ENCODE measurements around the gene ITFG1. TPM values are rescaled to one million over a fixed set of nuclear protein-coding genes. Genes with fewer than 3 reads are reported as not detected.
A peak's percentile ranks its signal among the peaks of the same experiment; 100 is the strongest.

Gene ITFG1
- total and polyA plus RNA-seq, 9 of the 15 experiments (the other 6 are each of a cell fraction or from before 2014, with no cell fraction given) = 17.1 to 83.5 (median 35.8) TPM

- TF ChIP-seq, protein P1, sequence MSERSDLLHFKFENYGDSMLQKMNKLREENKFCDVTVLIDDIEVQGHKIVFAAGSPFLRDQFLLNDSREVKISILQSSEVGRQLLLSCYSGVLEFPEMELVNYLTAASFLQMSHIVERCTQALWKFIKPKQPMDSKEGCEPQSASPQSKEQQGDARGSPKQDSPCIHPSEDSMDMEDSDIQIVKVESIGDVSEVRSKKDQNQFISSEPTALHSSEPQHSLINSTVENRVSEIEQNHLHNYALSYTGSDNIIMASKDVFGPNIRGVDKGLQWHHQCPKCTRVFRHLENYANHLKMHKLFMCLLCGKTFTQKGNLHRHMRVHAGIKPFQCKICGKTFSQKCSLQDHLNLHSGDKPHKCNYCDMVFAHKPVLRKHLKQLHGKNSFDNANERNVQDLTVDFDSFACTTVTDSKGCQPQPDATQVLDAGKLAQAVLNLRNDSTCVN (CRISPR knock-in tag; IDR thresholded peaks at IDR 0.05) = no peak
- TF ChIP-seq ZNF23 (CRISPR knock-in tag; IDR thresholded peaks at IDR 0.05) = no peak
- no peak for TF ChIP-seq RBM25 (IDR thresholded peaks at IDR 0.05; ENCODE audit: low read depth, low read length, severe bottlenecking)
- TF ChIP-seq NR0B1 (IDR thresholded peaks at IDR 0.05; ENCODE audit: partially characterized antibody) = no peak
- no peak for TF ChIP-seq WHSC1 (IDR thresholded peaks at IDR 0.05; ENCODE audit: low read length)
- no peak for TF ChIP-seq ILK (tag; IDR thresholded peaks at IDR 0.05; ENCODE audit: borderline replicate concordance, low read depth)
- peak; percentile 91; the same call in 1 of the 2 replicates for TF ChIP-seq PHF8 (IDR thresholded peaks at IDR 0.05; ENCODE audit: borderline replicate concordance, low read length)
- peak; percentile 66 for TF ChIP-seq POLR2B (IDR thresholded peaks at IDR 0.05; ENCODE audit: low read depth, partially characterized antibody)
- TF ChIP-seq, protein P2, sequence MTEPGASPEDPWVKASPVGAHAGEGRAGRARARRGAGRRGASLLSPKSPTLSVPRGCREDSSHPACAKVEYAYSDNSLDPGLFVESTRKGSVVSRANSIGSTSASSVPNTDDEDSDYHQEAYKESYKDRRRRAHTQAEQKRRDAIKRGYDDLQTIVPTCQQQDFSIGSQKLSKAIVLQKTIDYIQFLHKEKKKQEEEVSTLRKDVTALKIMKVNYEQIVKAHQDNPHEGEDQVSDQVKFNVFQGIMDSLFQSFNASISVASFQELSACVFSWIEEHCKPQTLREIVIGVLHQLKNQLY (CRISPR knock-in tag; conservative IDR thresholded peaks at IDR 0.05) = no peak
- TF ChIP-seq NR1H2 (CRISPR knock-in tag; IDR thresholded peaks at IDR 0.05) = peak; percentile 31; the same call in 1 of the 2 replicates
- TF ChIP-seq PHB (CRISPR knock-in tag; IDR thresholded peaks at IDR 0.05) = peak; percentile 48; the same call in 1 of the 2 replicates
- TF ChIP-seq ARNT (IDR thresholded peaks at IDR 0.05) = no peak
- TF ChIP-seq ZFX (CRISPR knock-in tag; IDR thresholded peaks at IDR 0.05) = peak; percentile 73
- peak; percentile 36; the same call in 1 of the 2 replicates for TF ChIP-seq PML (IDR thresholded peaks at IDR 0.05; ENCODE audit: low read length)
- no peak for TF ChIP-seq RCOR1 (IDR thresholded peaks at IDR 0.05; ENCODE audit: borderline replicate concordance in 1 of 2, low read depth in 2 of 2, low read length in 2 of 2)
- TF ChIP-seq, protein P3, sequence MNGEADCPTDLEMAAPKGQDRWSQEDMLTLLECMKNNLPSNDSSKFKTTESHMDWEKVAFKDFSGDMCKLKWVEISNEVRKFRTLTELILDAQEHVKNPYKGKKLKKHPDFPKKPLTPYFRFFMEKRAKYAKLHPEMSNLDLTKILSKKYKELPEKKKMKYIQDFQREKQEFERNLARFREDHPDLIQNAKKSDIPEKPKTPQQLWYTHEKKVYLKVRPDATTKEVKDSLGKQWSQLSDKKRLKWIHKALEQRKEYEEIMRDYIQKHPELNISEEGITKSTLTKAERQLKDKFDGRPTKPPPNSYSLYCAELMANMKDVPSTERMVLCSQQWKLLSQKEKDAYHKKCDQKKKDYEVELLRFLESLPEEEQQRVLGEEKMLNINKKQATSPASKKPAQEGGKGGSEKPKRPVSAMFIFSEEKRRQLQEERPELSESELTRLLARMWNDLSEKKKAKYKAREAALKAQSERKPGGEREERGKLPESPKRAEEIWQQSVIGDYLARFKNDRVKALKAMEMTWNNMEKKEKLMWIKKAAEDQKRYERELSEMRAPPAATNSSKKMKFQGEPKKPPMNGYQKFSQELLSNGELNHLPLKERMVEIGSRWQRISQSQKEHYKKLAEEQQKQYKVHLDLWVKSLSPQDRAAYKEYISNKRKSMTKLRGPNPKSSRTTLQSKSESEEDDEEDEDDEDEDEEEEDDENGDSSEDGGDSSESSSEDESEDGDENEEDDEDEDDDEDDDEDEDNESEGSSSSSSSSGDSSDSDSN (IDR thresholded peaks at IDR 0.05; ENCODE audit: borderline replicate concordance in 1 of 2, low read depth in 2 of 2, low read length in 2 of 2) = peak; percentile 81 to 90; a peak in 2 of 4 replicates
- no peak for TF ChIP-seq HMG20A (CRISPR knock-in tag; conservative IDR thresholded peaks at IDR 0.05)
- TF ChIP-seq MAX (CRISPR knock-in tag; IDR thresholded peaks at IDR 0.05) = peak; percentile 49; the same call in 1 of the 2 replicates
- TF ChIP-seq PHB2 (IDR thresholded peaks at IDR 0.05; ENCODE audit: low read depth) = no peak
- peak; percentile 82 for TF ChIP-seq HMGN3 (IDR thresholded peaks at IDR 0.05; ENCODE audit: borderline replicate concordance, extremely low read depth, insufficient read length, low read depth, low read length)
- 0 out of 2 replicates have a peak, but pooled peaks have one; percentile 32 for TF ChIP-seq ZBTB1 (CRISPR knock-in tag; IDR thresholded peaks at IDR 0.05; ENCODE audit: borderline replicate concordance, low read depth)
Observed at GRCh38 chr16:47460711-47461597, at the start of gene ITFG1, which contains the start of gene PHKB (continued).
